ENCODE results near the gene MEGF6.

The MEGF6 gene

DNA sequence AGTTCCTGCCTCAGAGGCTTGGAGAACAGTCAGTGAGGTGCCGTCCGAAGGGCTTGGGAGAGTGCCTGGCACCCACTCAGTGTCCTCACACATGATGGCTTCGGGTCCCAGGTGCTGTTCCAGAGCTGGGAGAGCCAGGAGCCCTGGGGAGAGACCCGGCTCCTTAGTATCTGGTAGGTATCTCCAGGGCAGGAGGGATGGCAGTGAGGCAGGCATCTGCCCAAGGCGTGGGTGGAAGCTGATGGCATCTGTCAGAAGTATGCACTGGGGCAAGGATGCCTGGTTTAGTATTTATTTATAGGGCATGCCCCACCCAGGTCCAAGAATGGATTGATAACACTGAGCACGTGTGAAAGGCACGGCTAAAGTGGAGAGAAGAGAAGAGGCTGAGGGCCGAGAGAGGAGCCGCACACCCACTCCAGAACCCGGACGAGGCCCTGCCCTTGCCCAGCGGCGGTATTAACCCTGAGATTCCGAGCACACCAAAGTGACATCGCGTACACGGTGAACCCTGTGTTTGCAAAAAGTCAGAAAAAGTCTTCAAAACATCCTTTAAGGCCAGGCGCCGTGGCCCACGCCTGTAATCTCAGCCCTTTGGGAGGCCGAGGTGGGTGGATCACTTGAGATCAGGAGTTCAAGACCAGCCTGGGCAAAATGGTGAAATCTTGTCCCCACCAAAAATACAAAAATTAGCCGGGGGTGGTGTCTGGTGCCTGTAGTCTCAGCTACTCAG is 43.4 kb upstream of the MEGF6 start:
- H3K27ac ChIP-seq: no peak overlapping the region

DNA sequence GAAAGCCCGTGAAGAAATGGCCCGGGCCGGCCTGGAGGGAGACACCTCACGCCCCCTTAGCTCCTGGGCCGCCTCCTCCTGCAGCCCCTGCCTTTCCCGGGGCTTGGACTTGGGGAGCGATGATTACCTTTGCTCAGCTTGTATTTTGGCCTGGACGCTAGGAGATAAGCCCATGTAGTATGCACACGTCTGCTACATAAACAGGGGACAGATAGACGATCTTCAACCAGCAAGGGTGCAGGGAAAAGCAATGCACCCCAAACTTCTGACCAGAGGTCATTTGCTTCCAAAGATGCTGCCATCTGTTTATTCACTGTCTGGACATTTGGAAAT is 41.9 kb upstream of the MEGF6 start:
- H3K27ac ChIP-seq: peak overlapping the region; percentile 71; the same call in 1 of the 2 replicates
- TF ChIP-seq, protein P1, sequence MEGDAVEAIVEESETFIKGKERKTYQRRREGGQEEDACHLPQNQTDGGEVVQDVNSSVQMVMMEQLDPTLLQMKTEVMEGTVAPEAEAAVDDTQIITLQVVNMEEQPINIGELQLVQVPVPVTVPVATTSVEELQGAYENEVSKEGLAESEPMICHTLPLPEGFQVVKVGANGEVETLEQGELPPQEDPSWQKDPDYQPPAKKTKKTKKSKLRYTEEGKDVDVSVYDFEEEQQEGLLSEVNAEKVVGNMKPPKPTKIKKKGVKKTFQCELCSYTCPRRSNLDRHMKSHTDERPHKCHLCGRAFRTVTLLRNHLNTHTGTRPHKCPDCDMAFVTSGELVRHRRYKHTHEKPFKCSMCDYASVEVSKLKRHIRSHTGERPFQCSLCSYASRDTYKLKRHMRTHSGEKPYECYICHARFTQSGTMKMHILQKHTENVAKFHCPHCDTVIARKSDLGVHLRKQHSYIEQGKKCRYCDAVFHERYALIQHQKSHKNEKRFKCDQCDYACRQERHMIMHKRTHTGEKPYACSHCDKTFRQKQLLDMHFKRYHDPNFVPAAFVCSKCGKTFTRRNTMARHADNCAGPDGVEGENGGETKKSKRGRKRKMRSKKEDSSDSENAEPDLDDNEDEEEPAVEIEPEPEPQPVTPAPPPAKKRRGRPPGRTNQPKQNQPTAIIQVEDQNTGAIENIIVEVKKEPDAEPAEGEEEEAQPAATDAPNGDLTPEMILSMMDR (conservative IDR thresholded peaks at IDR 0.05): no peak

More for the DNA sequence above, 43.4 kb upstream of the MEGF6 start:
- TF ChIP-seq, protein P1 (conservative IDR thresholded peaks at IDR 0.05): no peak

DNA sequence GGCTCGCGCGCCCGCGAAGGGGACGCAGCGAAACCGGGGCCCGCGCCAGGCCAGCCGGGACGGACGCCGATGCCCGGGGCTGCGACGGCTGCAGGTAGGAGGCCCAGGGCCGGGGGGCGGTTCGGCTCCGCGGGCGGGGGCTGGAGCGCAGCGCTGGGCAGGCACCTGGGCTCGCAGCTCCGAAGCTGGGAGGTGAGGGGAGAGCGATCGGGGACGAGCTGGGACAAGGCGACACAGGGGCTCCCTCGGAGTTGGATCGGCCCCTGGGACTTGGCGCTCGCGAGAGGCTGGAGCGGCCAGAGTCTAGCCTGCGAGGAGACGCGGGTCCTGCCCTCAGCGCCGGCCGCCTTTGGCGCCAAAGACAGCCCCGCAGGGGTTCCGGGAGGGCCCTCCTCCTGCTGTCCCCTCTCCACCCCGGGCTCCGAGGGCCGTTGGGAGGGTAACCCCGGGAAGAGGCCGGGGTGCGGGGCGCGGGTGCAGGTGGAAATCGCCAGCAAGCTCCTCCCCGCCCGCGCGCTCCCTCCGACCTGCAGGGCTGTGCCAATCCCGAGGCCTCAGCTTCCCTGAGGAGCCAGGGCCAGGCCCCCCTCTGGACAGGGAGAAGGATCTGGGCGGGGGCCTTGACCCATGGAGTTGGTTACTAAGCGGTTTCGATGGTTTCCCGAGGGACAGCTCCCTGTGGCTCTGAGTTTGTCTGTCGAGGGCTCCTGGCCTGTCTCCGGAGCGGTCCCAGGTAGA is 41.4 kb upstream of the MEGF6 start:
- TF ChIP-seq, protein P1 (conservative IDR thresholded peaks at IDR 0.05): no peak
- H3K27ac ChIP-seq: peak overlapping the region; percentile 71

DNA sequence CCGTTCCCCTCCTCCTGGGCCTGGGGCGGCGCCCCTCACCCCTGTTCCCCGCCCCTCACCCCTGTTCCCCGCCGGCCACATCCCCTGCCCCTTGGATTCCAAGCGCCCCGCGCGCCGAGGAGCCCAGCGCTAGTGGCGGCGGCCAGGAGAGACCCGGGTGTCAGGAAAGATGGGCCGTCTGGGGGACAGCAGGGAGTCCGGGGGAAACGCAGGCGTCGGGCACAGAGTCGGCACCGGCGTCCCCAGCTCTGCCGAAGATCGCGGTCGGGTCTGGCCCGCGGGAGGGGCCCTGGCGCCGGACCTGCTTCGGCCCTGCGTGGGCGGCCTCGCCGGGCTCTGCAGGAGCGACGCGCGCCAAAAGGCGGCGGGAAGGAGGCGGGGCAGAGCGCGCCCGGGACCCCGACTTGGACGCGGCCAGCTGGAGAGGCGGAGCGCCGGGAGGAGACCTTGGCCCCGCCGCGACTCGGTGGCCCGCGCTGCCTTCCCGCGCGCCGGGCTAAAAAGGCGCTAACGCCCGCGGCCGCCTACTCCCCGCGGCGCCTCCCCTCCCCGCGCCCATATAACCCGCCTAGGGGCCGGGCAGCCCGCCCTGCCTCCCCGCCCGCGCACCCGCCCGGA is 40.7 kb upstream of the MEGF6 start, which contains the start of gene TP73:
Gene TP73, plus strand, starts transcription at position 587 of the 618 bp plus-strand sequence. CDS start 29,850 bp downstream, outside the sequence.
- TF ChIP-seq, protein P1 (conservative IDR thresholded peaks at IDR 0.05): no peak
- peak within 1 kb of the TSS; percentile 71 for H3K27ac ChIP-seq

DNA sequence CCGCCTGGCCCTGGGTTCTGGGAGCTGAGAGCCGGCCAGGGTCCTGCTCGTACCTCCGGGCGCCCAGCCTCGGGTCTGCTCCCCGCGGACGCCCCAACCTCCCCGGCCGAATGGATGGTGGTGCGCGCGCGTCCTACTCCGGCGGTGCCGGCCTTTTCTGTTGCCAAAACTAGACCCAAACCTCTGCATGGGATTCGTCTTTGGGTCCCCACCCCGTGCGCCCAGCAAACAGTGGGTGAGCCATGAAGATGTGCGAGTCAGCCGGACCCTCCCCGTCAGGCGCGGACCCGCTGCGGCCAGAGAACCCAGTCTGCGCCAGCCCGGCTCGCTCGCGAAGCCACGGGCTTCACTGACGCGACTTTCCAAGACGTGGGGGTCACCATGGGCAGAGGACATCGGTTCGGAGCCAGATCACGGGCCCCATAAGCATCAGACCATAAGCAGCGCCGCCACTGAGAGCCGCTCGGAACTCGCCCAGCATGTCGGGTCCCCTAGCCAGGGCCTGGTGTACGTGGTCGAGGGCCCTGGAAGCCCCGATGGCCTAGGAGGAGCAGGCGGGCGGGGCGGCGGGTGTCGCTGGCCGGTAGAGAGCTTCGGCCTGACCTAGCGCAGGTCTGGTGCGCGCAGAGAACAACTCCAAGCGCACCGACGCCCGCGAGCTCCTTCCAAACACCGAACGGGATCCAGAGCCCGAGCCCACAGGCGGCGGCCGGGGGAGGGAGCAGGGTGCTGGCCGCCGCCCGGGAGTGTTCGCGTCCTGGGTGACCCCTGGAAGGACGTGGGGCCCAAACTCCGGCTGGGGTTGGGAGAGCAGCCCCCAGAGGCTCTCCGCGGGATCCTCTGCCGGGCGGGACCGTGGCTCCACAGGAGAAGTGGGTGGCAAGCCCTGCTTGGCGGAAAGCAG is 40.0 kb upstream of the MEGF6 start:
- TF ChIP-seq, protein P1 (conservative IDR thresholded peaks at IDR 0.05): no peak
- peak overlapping the region; percentile 71; the same call in 1 of the 2 replicates for H3K27ac ChIP-seq

DNA sequence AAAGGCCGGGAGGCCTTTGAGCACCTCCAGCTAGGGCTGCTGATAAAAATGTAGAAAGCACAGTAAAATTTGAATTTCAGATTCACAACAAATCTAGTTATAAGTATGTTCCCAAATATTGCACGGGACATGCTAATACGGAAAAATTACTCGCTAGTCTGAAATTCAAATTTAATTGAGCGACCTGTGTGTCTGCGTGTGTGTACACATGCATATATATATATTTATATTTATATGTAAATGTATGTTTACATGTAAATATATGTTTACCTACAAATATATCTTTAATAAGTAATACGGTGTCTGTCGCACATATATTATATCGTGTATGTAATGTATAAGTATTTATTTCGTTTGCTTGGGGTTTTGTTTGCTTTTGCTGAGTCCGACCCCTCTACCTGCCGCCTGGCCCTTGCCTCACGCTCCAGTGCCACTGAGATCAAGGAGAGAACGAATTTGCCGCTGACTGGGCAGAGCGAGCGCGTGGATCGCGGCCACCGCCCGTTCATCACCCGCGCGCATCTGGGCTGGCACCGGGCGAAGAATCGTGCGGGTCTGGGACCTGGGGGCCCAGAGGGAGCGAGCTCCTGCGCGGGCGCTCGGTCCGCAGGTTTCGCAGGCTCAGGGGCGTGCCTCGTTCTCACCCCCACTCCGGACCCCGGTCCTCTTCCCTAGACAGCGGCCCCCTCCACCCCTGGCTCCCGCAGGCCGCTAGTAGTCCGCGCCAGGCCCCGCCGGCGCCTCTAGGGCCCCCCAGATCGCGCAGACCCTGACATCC is 39.1 kb upstream of the MEGF6 start:
- peak overlapping the region; percentile 77; the same call in 1 of the 2 replicates for H3K27ac ChIP-seq
- TF ChIP-seq, protein P1 (conservative IDR thresholded peaks at IDR 0.05): no peak
